GM12892 (cell line): Measurements from ENCODE around the gene ABHD14A.

Experiments used
- POLR2A ChIP-seq: IDR thresholded peaks from 2 replicates; pipeline ENCODE4 v1.6.1; 2011; ENCODE audit warnings: low read depth, low read length, control low read depth
- POLR2AphosphoS5 ChIP-seq: IDR thresholded peaks from 2 replicates; pipeline ENCODE4 v1.6.1; 2011; ENCODE audit warnings: low read depth, low read length, control low read depth
- TAF1 ChIP-seq: IDR thresholded peaks from 2 replicates; pipeline ENCODE4 v1.6.1; 2011; ENCODE audit warnings: low read depth, mild to moderate bottlenecking, control low read depth, low read length, borderline replicate concordance

- TF ChIP-seq TAF1 (no peak), POLR2A (no peak), POLR2AphosphoS5 (no peak)
These were observed 31.4 kb downstream of the ABHD14A start for GRCh38 chr3:52006017-52006819.
